ENCODE data around the gene IQCB1. TPM values are rescaled to one million over a fixed set of nuclear protein-coding genes. Genes with fewer than 3 reads are reported as not detected.
A peak's percentile ranks its signal among the peaks of the same experiment; 100 is the strongest.

Gene IQCB1
- total and polyA plus RNA-seq, 9 of the 15 experiments (the other 6 are each of a cell fraction or from before 2014, with no cell fraction given), result 21.1 to 38.1 (median 27.5) TPM

- TF ChIP-seq AFF4 (CRISPR knock-in tag; IDR thresholded peaks at IDR 0.05) (no peak), BCLAF1 (IDR thresholded peaks at IDR 0.05; ENCODE audit: borderline replicate concordance in 1 of 2, control insufficient read depth in 1 of 2, low read depth in 2 of 2, low read length in 1 of 2) (no peak), GABPA (tag; conservative IDR thresholded peaks at IDR 0.05; ENCODE audit: low read depth) (no peak), ZBTB33 (CRISPR knock-in tag; IDR thresholded peaks at IDR 0.05) (0 out of 2 replicates have a peak, but pooled peaks have one; percentile 14), ZNF586 (CRISPR knock-in tag; conservative IDR thresholded peaks at IDR 0.05) (no peak), CBX8 (IDR thresholded peaks at IDR 0.05; ENCODE audit: borderline replicate concordance, extremely low read depth, low read depth, low read length, poor library complexity, severe bottlenecking) (no peak), ZNF695 (CRISPR knock-in tag; IDR thresholded peaks at IDR 0.05) (no peak), PREB (CRISPR knock-in tag; IDR thresholded peaks at IDR 0.05) (no peak), HEY1 (CRISPR knock-in tag; IDR thresholded peaks at IDR 0.05; ENCODE audit: borderline replicate concordance) (no peak), MTF1 (CRISPR knock-in tag; IDR thresholded peaks at IDR 0.05; ENCODE audit: borderline replicate concordance) (no peak), NCOA2 (IDR thresholded peaks at IDR 0.05; ENCODE audit: partially characterized antibody in 2 of 2) (no peak)
Measured at GRCh38 chr3:121819236-121819635, 15.6 kb downstream of the IQCB1 start (continued).

All from K562 (cell line).